ENCODE measurements around the gene GALNTL6. TPM values are rescaled to one million over a fixed set of nuclear protein-coding genes. Genes with fewer than 3 reads are reported as not detected.

GALNTL6 gene
- total and polyA plus RNA-seq, 9 of the 15 experiments (the other 6 are each of a cell fraction or from before 2014, with no cell fraction given): 0.18 to 0.50 (median 0.29) TPM

DNA sequence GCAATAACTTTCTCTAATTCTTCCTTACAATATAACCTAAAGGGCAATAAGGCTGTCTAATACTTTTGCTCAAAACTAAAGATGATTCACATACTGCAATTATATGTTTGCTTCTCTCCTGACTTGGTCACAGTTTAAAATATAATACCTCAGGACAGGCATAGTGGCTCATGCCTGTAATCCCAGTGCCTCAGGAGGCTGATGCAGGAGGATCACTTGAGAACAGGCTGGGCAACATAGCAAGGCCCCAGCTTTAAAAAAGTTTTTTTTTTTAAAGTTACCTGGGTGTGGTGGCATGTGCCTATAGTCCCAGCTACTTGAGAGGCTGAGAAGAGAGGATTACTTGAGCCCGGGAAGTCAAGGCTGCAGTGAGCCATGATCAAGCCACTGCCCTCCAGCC is 1125.7 kb downstream of the GALNTL6 start (continued):
- TF ChIP-seq, protein P1, sequence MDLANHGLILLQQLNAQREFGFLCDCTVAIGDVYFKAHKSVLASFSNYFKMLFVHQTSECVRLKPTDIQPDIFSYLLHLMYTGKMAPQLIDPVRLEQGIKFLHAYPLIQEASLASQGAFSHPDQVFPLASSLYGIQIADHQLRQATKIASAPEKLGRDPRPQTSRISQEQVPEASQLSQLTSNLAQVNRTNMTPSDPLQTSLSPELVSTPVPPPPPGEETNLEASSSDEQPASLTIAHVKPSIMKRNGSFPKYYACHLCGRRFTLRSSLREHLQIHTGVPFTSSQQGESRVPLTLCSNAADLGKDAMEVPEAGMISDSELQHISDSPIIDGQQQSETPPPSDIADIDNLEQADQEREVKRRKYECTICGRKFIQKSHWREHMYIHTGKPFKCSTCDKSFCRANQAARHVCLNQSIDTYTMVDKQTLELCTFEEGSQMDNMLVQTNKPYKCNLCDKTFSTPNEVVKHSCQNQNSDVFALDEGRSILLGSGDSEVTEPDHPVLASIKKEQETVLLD (IDR thresholded peaks at IDR 0.05): no peak
- TF ChIP-seq ZFP1 (CRISPR knock-in tag; IDR thresholded peaks at IDR 0.05): no peak
- TF ChIP-seq RBM25 (IDR thresholded peaks at IDR 0.05; ENCODE audit: low read depth, low read length, severe bottlenecking): no peak
- no peak for TF ChIP-seq C11orf30 (IDR thresholded peaks at IDR 0.05; ENCODE audit: low read depth)
- no peak for TF ChIP-seq BCL6 (CRISPR knock-in tag; IDR thresholded peaks at IDR 0.05)
- no peak for TF ChIP-seq SOX6 (IDR thresholded peaks at IDR 0.05)
- no peak for TF ChIP-seq PRMT5 (CRISPR knock-in tag; IDR thresholded peaks at IDR 0.05)
- TF ChIP-seq SP1 (CRISPR knock-in tag; IDR thresholded peaks at IDR 0.05): no peak
- no peak for TF ChIP-seq ETV1 (tag; conservative IDR thresholded peaks at IDR 0.05; ENCODE audit: low read depth)
- no peak for TF ChIP-seq ZNF77 (CRISPR knock-in tag; IDR thresholded peaks at IDR 0.05)

DNA sequence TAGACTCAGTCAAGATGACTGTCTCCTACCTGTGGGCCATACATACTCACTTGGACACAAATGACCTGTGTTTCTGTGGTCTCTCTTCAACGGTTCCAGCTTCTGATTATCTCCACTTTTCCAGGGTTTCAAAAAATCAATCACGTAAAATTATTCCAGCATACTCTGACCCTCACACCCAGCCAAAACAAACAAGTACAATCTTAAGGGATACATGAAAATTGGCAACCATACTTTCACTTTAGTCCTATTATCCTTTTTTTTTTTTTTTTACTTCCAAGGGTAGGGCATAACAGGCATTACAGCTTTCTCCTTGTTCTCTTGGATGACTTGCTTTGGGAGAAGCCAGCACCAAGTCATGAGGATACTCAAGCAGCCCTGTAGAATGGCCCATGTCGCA is 1129.6 kb downstream of the GALNTL6 start:
- WGBS (ENCODE audit: insufficient coverage, low coverage, missing lambda C conversion rate): 6% methylated on average over 3 of the region's 3 CpGs
- in situ Hi-C loops (cut with MboI) (no loop called here), intact Hi-C loops (cut with micrococcal nuclease) (no loop called here)
- CTCF ChIA-PET (ENCODE audit: low intra/inter-chr PET ratio): no interaction called here
- H3K27ac ChIP-seq (ENCODE audit: extremely low read depth, low read depth, low read length): no peak overlapping the region
- POLR2A ChIA-PET: interaction anchor here (0.6 kb wide), 1 partner anchor 55 kb away, joined by 3 read pairs; no protein-coding TSS in a partner anchor
- no peaks in the 10 kb centered on the region for H3K4me1 ChIP-seq (replicated peaks in 1 of 2; ENCODE audit: control insufficient read depth in 2 of 2, insufficient read depth in 2 of 2, low read length in 2 of 2)
- no peaks in the 10 kb centered on the region for H3K36me3 ChIP-seq (ENCODE audit: control insufficient read depth, insufficient read depth, low read length)
- ATAC-seq: no peak
- H3K4me2 ChIP-seq (ENCODE audit: insufficient read depth, low read length): no peak overlapping the region
- no peaks in the 10 kb centered on the region for H3K9me3 ChIP-seq (replicated peaks; ENCODE audit: control insufficient read depth, insufficient read depth, low read depth, low read length)
- H3K27me3 ChIP-seq (ENCODE audit: control insufficient read depth in 2 of 2, insufficient read depth in 2 of 2, low read length in 2 of 2): no peaks in the 10 kb centered on the region
- no peak overlapping the region for H3K4me3 ChIP-seq
- no peaks in the 10 kb centered on the region for H3K79me2 ChIP-seq (ENCODE audit: control insufficient read depth, insufficient read depth, low read length)
- H3K9me1 ChIP-seq (ENCODE audit: control insufficient read depth, insufficient read depth, low read length): no peaks in the 10 kb centered on the region
- no peaks in the 10 kb centered on the region for H4K20me1 ChIP-seq (replicated peaks; ENCODE audit: control insufficient read depth, insufficient read depth, low read length)
- H3K9ac ChIP-seq (ENCODE audit: insufficient read depth in 1 of 2, low read depth in 2 of 2, low read length in 2 of 2): no peak overlapping the region
- no peak for DNase-seq (ENCODE audit: extremely low read depth in 1 of 4, low spot score in 3 of 4)
- FAIRE-seq: no peak
- BruUV-seq (replicated peaks): no TSS peak
- peak overlapping the region; percentile 6; the same call in 1 of the 2 replicates for H2AFZ ChIP-seq (ENCODE audit: low read depth, low read length)
- TF ChIP-seq ESRRB (CRISPR knock-in tag; IDR thresholded peaks at IDR 0.05; ENCODE audit: borderline replicate concordance) (no peak), NRF1 (conservative IDR thresholded peaks at IDR 0.05 in 1 of 2, IDR thresholded peaks at IDR 0.05 in 1 of 2) (no peak), U2AF1 (optimal IDR thresholded peaks at IDR 0.05; ENCODE audit: low read depth, low read length) (no peak), L3MBTL2 (IDR thresholded peaks at IDR 0.05) (no peak), DDX20 (tag; IDR thresholded peaks at IDR 0.05; ENCODE audit: low read depth) (no peak), NFATC3 (IDR thresholded peaks at IDR 0.05) (no peak), KDM1A (IDR thresholded peaks at IDR 0.05) (no peak), TAF1 (IDR thresholded peaks at IDR 0.05; ENCODE audit: control insufficient read depth, extremely low read depth, insufficient read depth, low read length, severe bottlenecking) (no peak), NCOA6 (IDR thresholded peaks at IDR 0.05) (no peak), ZNF57 (CRISPR knock-in tag; IDR thresholded peaks at IDR 0.05) (no peak)
- TF ChIP-seq, protein P2, sequence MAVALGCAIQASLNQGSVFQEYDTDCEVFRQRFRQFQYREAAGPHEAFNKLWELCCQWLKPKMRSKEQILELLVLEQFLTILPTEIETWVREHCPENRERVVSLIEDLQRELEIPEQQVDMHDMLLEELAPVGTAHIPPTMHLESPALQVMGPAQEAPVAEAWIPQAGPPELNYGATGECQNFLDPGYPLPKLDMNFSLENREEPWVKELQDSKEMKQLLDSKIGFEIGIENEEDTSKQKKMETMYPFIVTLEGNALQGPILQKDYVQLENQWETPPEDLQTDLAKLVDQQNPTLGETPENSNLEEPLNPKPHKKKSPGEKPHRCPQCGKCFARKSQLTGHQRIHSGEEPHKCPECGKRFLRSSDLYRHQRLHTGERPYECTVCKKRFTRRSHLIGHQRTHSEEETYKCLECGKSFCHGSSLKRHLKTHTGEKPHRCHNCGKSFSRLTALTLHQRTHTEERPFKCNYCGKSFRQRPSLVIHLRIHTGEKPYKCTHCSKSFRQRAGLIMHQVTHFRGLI (CRISPR knock-in tag; IDR thresholded peaks at IDR 0.05): no peak
- TF ChIP-seq, protein P3, sequence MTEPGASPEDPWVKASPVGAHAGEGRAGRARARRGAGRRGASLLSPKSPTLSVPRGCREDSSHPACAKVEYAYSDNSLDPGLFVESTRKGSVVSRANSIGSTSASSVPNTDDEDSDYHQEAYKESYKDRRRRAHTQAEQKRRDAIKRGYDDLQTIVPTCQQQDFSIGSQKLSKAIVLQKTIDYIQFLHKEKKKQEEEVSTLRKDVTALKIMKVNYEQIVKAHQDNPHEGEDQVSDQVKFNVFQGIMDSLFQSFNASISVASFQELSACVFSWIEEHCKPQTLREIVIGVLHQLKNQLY (CRISPR knock-in tag; conservative IDR thresholded peaks at IDR 0.05): no peak

Data from K562 (cell line).